Stimulated activated CD4-positive, alpha-beta T cell treated with anti-CD3 and anti-CD28 coated beads, Interleukin-1b, Interleukin-23, amount 100 ng/mL, for 4 hours (primary cell): ENCODE results near the gene GRIK2.

Experiments
- DNase-seq, 2 donors: peaks; one replicate each; pipeline ENCODE4 v3.0.0-alpha.2; 2020; ENCODE audit warnings: low read depth in 2 of 2

The GRIK2 gene

GRCh38 chr6:101779051-101779844 is 385.7 kb downstream of the GRIK2 start:
- no peak for DNase-seq

DNA sequence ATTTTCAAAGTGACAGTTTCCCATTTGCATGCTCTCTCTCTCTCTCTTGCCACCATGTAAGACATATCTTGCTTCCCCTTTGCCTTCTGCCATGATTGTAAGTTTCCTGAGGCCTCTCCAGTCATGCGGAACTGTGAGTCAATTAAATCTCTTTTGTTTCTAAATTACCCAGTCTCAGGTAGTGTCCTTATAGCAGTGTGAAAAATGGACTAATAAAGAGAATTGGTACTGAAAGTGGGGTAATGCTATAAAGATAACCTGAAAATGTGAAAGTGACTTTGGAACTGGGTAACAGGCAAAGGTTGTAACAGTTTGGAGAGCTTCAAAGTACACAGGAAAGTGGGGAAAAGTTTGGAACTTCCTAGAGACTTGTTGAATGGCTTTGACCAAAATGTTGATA is 389.8 kb downstream of the GRIK2 start:
- no peak for DNase-seq

DNA sequence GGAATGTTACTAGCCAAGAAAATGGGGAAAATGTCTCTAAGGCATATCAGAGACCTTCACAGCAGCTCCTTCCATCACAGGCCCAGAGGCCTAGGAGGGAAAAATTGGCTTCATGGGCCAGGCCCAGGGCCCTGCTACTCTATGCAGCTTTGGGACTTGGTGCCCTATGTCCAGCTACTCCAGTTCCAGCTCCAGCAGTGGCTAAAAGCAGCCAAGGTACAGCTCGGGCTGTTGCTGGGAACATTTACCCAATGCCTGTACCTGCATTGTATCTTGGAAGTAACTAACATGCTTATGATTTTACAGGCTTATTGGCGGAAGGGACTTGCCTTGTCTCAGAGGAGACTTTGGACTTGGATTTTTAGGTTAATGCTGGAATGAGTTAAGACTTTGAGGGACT is 390.6 kb downstream of the GRIK2 start:
- DNase-seq, result no peak

DNA sequence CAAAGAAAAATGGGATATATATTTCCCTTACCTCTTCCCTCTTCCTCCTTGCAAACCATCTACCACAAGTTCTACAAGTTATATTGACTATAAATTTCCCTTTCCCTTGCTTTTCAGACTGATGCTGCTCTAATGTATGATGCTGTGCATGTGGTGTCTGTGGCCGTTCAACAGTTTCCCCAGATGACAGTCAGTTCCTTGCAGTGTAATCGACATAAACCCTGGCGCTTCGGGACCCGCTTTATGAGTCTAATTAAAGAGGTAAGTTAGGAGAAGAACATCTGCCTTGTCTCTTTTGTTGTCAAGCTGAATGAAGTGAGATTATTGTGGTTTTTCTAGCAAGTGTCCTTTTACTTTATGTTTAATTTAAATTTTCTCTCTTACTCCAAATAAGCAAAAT is 406.0 kb downstream of the GRIK2 start:
- no peak for DNase-seq

GRCh38 chr6:101800598-101800997 is 407.1 kb downstream of the GRIK2 start:
- DNase-seq, result no peak

DNA sequence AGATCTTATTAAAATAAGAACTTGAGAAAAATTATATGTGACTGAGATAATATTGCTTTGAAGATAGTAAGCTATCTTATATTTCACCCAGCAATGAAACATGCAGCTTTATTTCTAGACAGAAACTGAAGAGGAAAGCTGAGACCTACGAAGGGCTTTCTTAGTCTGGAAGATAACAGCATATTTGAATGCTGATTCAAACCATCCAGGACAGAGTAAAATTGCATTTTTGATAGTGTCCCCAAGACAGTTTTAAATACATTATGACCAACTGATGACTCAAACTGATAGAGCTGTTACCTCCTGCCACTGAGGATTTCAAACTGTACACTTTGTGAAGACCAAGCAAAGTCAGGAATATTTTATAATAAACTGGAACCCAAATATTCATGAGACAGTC is 409.6 kb downstream of the GRIK2 start:
- no peak for DNase-seq

- DNase-seq, result no peak
These were observed 412.7 kb downstream of the GRIK2 start for GRCh38 chr6:101806241-101806640.

GRCh38 chr6:101811108-101811507 is 417.6 kb downstream of the GRIK2 start:
- DNase-seq, result no peak

GRCh38 chr6:101816716-101817115 is 423.2 kb downstream of the GRIK2 start:
- DNase-seq, result no peak

- no peak for DNase-seq
These were observed 424.5 kb downstream of the GRIK2 start for GRCh38 chr6:101818051-101818450.

- no peak for DNase-seq
These were observed 431.2 kb downstream of the GRIK2 start for GRCh38 chr6:101824551-101825345.

DNA sequence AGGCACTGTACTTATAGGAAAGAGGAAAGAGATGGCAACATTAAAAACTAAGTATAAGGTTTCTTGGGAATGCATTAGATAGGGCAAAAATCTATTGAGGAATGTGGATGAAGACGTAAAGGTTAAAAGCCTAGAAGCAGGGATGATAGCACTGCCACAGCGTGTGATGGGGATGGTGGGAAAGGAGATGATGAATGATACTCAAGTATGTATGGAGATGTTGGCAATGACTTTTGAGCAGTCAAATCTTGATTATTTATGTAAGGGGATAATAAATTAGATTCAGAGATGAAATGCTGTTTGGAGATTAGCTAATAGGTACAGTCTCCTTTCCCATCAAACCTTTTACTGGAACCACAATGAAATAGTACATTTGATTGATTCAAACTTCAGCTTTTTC is 432.8 kb downstream of the GRIK2 start:
- DNase-seq, result no peak

DNA sequence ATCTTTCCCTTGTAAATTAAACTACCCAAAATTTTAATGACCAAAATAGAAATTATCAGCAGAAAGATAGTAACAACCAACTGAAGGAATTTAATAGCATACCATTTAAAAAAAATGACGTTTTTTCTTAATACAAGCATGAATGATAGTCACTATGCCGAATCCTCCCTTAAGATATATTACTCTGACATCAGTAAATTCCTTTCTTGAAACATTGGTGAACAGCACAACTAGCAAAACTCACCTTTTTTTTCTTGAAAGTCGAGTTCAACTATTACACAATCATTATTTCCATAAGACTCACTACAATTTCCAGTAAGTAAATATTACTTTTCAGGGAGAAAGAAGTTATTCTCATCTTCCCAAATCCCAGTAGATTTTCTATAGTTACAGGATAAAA is 433.2 kb downstream of the GRIK2 start:
- no peak for DNase-seq

- DNase-seq, result no peak
These were observed 437.1 kb downstream of the GRIK2 start for GRCh38 chr6:101830501-101831031.

GRCh38 chr6:101832371-101832770 is 438.9 kb downstream of the GRIK2 start:
- no peak for DNase-seq

DNA sequence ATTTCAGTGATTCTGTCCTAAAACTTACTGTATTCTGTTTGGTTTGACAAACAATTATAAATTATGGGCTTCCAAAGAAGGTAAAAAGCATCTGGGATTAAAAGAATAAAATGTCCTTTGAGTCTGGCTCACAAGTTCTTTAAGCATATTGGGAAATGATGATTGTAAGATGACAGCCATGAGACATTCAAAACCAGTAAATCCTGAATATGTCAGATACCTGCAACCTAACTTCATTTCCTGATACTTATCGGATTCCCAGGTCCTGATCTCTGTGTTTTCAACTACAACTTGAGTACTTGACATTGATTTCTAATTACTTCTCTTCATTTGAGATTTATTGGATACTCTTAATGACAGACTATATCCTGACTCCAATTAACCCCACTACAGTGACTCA is 446.6 kb downstream of the GRIK2 start:
- no peak for DNase-seq

DNA sequence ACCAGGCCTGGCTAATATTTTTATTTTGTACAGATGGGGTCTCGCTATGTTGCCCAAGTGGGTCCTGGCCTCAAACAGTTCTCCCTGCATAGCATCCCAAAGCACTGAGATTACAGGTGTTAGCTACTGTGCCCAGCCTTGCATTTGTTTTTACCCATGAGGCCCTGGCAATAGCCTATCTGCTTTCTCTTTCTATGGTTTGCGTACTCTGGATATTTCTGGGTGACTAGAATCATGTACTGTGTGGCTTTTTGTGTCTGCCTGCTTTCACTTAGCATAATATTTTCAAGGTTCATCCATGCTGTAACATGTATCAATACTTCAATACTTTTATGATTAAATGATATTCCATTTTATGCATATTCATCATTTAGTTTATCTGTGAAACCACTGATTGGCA is 451.7 kb downstream of the GRIK2 start:
- no peak for DNase-seq

DNA sequence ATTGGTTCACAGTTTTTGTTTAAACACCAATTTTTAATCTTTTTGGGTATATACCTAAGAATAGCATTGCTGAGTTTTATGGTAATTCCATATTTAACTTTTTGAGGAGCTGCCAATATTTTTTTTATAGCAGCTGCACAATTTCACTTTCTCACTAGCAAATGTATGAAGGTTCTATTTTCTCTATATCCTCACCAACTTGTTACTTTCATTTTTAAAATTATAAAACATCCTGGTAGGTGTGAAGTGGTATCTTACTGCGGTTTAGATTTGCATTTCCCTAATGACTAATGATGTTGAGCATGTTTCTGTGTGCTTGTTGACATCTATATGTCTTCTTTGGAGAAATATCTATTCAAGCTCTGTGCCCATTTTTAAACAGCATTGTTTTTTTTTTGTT is 452.1 kb downstream of the GRIK2 start:
- DNase-seq, result no peak

- no peak for DNase-seq
These were observed 454.2 kb downstream of the GRIK2 start for GRCh38 chr6:101847690-101848089.

DNA sequence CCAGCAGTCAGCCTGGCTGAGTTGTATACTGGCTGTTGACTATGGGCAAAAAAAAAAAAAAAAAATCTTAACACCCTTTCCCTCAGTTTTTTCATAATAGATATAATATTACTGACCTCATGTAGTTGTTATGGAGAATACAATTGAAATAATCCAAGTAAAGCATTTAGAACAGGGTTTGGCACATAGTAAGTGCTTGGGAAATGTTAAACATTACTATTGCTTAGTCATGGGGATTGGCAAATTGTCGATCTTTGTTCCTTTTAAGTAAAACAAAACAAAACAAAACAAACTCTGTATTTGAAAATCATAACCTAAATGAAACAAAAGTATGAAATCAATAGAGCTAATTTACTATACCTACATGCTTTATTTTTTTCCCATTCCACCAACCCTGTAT is 458.4 kb downstream of the GRIK2 start:
- no peak for DNase-seq

- no peak for DNase-seq
These were observed 459.9 kb downstream of the GRIK2 start for GRCh38 chr6:101853231-101854085.

DNA sequence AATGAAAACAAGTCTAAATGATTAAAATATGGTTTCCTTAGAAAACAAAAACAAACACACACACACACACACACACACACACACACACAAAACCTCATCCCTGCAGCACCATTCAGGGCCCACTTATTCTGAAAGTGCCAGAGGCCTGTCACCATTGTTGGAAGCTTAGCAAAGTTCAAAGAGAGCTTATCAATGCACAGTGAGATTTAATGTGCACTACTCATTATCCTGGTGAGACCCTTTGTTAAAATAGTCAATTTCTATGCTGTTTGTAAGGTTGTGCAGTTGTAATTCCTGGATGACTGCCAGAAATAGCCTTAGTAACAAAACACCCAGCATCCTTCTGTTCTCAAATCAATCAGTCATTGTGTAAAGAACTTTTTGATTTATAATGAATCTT is 482.9 kb downstream of the GRIK2 start:
- DNase-seq, result no peak
